Effector memory CD4-positive, alpha-beta T cell (primary cell): ENCODE data around the gene HPS3.
"Not testable (repeated sequence)": the region's sequence is repeated elsewhere in the genome, so short reads cannot be mapped to it uniquely, and the experiment has no call there.

Source experiments
- DNase-seq, 3 donors: peaks; one replicate each; pipeline ENCODE4 v3.0.0-alpha.2; 2020
- H3K27ac ChIP-seq: 2 replicates; pipeline ENCODE4 v1.7.0; 2013; ENCODE audit warnings: mild to moderate bottlenecking, low read length, moderate library complexity; ENCODE audit not compliant: insufficient read depth, poor library complexity, severe bottlenecking
- H3K27me3 ChIP-seq: replicated peaks from 2 replicates; pipeline ENCODE4 v1.7.0; 2013; ENCODE audit warnings: mild to moderate bottlenecking, low read length; ENCODE audit not compliant: insufficient read depth, control insufficient read depth, poor library complexity, severe bottlenecking
- H3K36me3 ChIP-seq: 2 replicates; pipeline ENCODE4 v1.7.0; 2013; ENCODE audit warnings: mild to moderate bottlenecking, low read length, moderate library complexity; ENCODE audit not compliant: control insufficient read depth, insufficient read depth
- H3K4me1 ChIP-seq: 2 replicates; pipeline ENCODE4 v1.7.0; 2013; ENCODE audit warnings: low read length, mild to moderate bottlenecking; ENCODE audit not compliant: control insufficient read depth, insufficient read depth, poor library complexity, severe bottlenecking
- H3K4me3 ChIP-seq: 2 replicates; pipeline ENCODE4 v1.7.0; 2013; ENCODE audit warnings: low read length, low read depth, mild to moderate bottlenecking; ENCODE audit not compliant: insufficient read depth, poor library complexity, severe bottlenecking
- H3K9me3 ChIP-seq: 2 replicates; pipeline ENCODE4 v1.7.0; 2013; ENCODE audit warnings: mild to moderate bottlenecking, low read length, moderate library complexity; ENCODE audit not compliant: control insufficient read depth

Gene HPS3

GRCh38 chr3:149180057-149180573 lies 50.7 kb downstream of the HPS3 start:
- peaks cover 6% of the 10 kb centered on the region for H3K36me3 ChIP-seq
- no peaks in the 10 kb centered on the region for H3K4me1 ChIP-seq
- H3K4me3 ChIP-seq, result no peak overlapping the region
- no peak overlapping the region for H3K27ac ChIP-seq
- H3K9me3 ChIP-seq, result no peaks in the 10 kb centered on the region
- no peak for DNase-seq
- H3K27me3 ChIP-seq, result no peaks in the 10 kb centered on the region

DNA sequence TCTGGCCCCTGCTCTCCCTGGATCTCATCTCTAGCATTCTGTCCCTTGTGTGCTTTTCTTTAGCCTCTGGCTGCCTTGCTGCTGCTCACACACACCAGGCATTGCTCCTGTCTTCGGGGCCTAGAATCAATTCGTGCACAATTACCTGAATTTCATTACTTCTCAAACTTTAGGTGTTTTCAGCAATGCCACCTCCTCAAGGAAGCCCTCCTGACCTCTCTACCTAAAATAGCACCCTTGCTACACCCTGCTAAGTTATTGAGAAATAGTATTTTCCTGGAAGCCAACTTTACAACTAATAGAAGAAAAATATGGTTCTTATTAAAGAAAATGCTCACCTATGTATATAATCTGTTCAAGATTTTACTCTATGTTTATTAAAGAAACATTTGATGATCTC lies 51.7 kb downstream of the HPS3 start:
- DNase-seq, result no peak
- Histone ChIP-seq H3K4me3 (no peak overlapping the region), H3K4me1 (no peaks in the 10 kb centered on the region), H3K9me3 (no peaks in the 10 kb centered on the region), H3K27ac (no peak overlapping the region), H3K36me3 (peaks cover 3% of the 10 kb centered on the region), H3K27me3 (no peaks in the 10 kb centered on the region)

- no peaks in the 10 kb centered on the region for H3K9me3 ChIP-seq
- H3K4me3 ChIP-seq, result no peak overlapping the region
- H3K27me3 ChIP-seq, result no peaks in the 10 kb centered on the region
- no peak for DNase-seq
- H3K4me1 ChIP-seq, result no peaks in the 10 kb centered on the region
- H3K27ac ChIP-seq, result no peak overlapping the region
- no peaks in the 10 kb centered on the region for H3K36me3 ChIP-seq
Measured at GRCh38 chr3:149186219-149186618, 56.8 kb downstream of the HPS3 start.

DNA sequence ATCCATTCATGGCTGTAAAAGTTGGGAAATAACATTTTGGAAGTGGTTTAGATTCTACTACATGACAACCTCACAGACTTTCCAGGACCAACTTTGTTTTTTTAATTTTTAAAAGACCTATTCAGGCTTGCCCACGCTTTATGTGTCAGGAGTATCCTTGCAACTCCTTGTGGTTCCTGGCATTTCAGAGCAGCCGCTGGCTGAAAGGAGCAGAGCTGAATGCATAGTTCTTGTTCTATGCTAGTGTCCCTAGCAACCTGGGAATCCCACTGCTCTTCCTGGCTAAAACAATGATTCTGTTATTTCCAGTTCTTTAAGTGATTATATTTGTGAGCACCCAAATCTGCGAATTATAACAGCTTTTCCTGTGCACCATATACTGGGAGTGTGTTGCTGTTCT lies 57.3 kb downstream of the HPS3 start:
- Histone ChIP-seq H3K36me3 (no peaks in the 10 kb centered on the region), H3K4me3 (no peak overlapping the region), H3K4me1 (no peaks in the 10 kb centered on the region), H3K27ac (no peak overlapping the region), H3K9me3 (no peaks in the 10 kb centered on the region), H3K27me3 (no peaks in the 10 kb centered on the region)
- DNase-seq, result no peak

- no peaks in the 10 kb centered on the region for H3K9me3 ChIP-seq
- no peak overlapping the region for H3K27ac ChIP-seq
- no peak for DNase-seq
- no peak overlapping the region for H3K4me3 ChIP-seq
- H3K36me3 ChIP-seq, result no peaks in the 10 kb centered on the region
- H3K4me1 ChIP-seq, result no peaks in the 10 kb centered on the region
- H3K27me3 ChIP-seq, result no peaks in the 10 kb centered on the region
Measured at GRCh38 chr3:149188494-149188893, 59.1 kb downstream of the HPS3 start.

DNA sequence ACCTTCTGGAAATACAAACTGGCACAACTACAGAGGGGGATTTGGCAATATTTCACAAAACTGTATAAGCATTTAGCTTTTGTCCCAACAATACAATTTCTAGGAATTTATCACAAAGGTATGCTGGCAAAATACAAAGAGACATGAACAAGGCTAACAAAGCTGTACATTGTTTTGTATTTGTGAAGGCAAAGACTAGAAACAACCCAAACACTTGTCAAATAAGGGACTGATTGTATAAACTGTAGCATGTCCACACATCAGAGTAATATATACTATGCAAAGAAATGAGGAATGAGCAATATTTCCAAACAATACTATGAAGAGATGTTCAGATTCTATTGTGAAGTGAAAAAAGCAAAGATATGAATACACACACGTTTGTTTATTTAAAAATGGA lies 65.8 kb downstream of the HPS3 start:
- H3K36me3 ChIP-seq, result no peaks in the 10 kb centered on the region
- no peaks in the 10 kb centered on the region for H3K27me3 ChIP-seq
- no peaks in the 10 kb centered on the region for H3K9me3 ChIP-seq
- no peaks in the 10 kb centered on the region for H3K4me1 ChIP-seq
- H3K27ac ChIP-seq, result no peak overlapping the region
- DNase-seq, result no peak
- no peak overlapping the region for H3K4me3 ChIP-seq

- not testable (repeated sequence) for H3K27me3 ChIP-seq, H3K27ac ChIP-seq, H3K36me3 ChIP-seq, H3K4me3 ChIP-seq, H3K4me1 ChIP-seq, DNase-seq, H3K9me3 ChIP-seq
Measured at GRCh38 chr3:149196805-149197592, 67.6 kb downstream of the HPS3 start.

DNA sequence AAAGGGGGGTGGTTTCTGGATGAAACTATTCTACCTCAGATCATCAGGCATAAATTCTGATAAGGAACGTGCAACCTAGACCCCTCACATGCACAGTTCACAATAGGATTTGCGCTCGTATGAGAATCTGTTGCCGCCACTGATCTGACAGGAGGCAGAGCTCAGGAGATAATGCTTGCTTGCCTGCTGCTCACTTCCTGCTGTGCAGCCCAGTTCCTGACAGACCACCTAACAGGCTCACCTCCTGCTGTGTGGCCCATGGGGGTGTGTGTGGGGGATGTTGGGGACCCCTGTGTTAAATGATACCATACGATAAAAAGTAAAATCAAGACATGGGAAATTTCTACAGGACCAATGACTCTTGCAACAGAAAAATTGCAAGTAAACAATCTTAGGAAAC lies 68.2 kb downstream of the HPS3 start:
- no peak overlapping the region for H3K27ac ChIP-seq
- no peaks in the 10 kb centered on the region for H3K36me3 ChIP-seq
- no peaks in the 10 kb centered on the region for H3K9me3 ChIP-seq
- no peak for DNase-seq
- H3K4me1 ChIP-seq, result no peaks in the 10 kb centered on the region
- no peaks in the 10 kb centered on the region for H3K27me3 ChIP-seq
- H3K4me3 ChIP-seq, result no peak overlapping the region

DNA sequence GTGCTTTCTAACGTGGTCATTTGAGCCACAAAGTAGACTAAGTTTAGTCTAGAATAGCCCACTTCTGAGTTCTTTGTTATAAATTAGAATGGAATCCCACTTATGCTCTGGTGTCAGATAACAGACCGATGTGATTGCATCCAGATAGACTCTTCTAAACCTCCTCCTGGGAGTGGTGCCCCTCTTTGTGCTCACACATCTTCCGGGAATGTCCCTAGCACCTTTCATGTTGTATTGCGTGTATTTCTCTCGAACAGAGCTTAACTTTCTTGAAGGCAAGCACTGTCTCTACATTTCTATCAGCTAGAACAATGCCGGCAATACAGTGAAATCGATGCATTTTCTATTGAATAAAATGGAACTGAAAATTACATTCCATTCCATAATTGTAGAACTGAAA lies 69.2 kb downstream of the HPS3 start:
- no peaks in the 10 kb centered on the region for H3K4me1 ChIP-seq
- H3K36me3 ChIP-seq, result no peaks in the 10 kb centered on the region
- no peaks in the 10 kb centered on the region for H3K27me3 ChIP-seq
- H3K4me3 ChIP-seq, result no peak overlapping the region
- no peaks in the 10 kb centered on the region for H3K9me3 ChIP-seq
- H3K27ac ChIP-seq, result no peak overlapping the region
- no peak for DNase-seq

GRCh38 chr3:149199474-149199873 lies 70.0 kb downstream of the HPS3 start:
- no peak overlapping the region for H3K4me3 ChIP-seq
- no peaks in the 10 kb centered on the region for H3K36me3 ChIP-seq
- no peak overlapping the region for H3K27ac ChIP-seq
- no peak for DNase-seq
- peaks cover 3% of the 10 kb centered on the region for H3K4me1 ChIP-seq
- H3K9me3 ChIP-seq, result no peaks in the 10 kb centered on the region
- no peaks in the 10 kb centered on the region for H3K27me3 ChIP-seq
